OCI-M1 (cell line): Measurements from ENCODE around the gene TTBK1.

Experiments
- DNase-seq: peaks from one replicate; lab custom pipeline; 2025; lab: John Stamatoyannopoulos, UW

The TTBK1 gene

GRCh38 chr6:43242908-43243663, at the start of gene TTBK1:
TSS of gene TTBK1 (plus strand) at chr6:43243481. CDS start at chr6:43246661, 3,180 bp downstream.
- DNase-seq = no peak

GRCh38 chr6:43193929-43194328, 49.4 kb upstream of the TTBK1 start:
- no peak for DNase-seq

- DNase-seq = no peak
These were observed 46.9 kb upstream of the TTBK1 start for GRCh38 chr6:43196337-43196736.

GRCh38 chr6:43199912-43200311, 43.4 kb upstream of the TTBK1 start:
- DNase-seq = no peak

GRCh38 chr6:43200541-43200940, 42.7 kb upstream of the TTBK1 start:
- DNase-seq = no peak

- DNase-seq = no peak
These were observed 40.8 kb upstream of the TTBK1 start for GRCh38 chr6:43202451-43202850.

GRCh38 chr6:43203029-43203717, 40.1 kb upstream of the TTBK1 start:
- DNase-seq = no peak

- no peak for DNase-seq
These were observed 39.6 kb upstream of the TTBK1 start for GRCh38 chr6:43203718-43204095.

GRCh38 chr6:43204271-43205105, 38.8 kb upstream of the TTBK1 start:
- DNase-seq = no peak

GRCh38 chr6:43205849-43206248, 37.4 kb upstream of the TTBK1 start:
- no peak for DNase-seq

- no peak for DNase-seq
These were observed 36.0 kb upstream of the TTBK1 start for GRCh38 chr6:43207286-43207685.

- DNase-seq = no peak
These were observed 31.3 kb upstream of the TTBK1 start for GRCh38 chr6:43211955-43212354.

GRCh38 chr6:43213431-43213830, 29.9 kb upstream of the TTBK1 start:
- no peak for DNase-seq

GRCh38 chr6:43215066-43215465, 28.2 kb upstream of the TTBK1 start:
- no peak for DNase-seq

GRCh38 chr6:43216200-43216599, 27.1 kb upstream of the TTBK1 start:
- DNase-seq = no peak

GRCh38 chr6:43217351-43217750, 25.9 kb upstream of the TTBK1 start:
- no peak for DNase-seq

GRCh38 chr6:43219119-43219518, 24.2 kb upstream of the TTBK1 start:
- DNase-seq = no peak

GRCh38 chr6:43219814-43220213, 23.5 kb upstream of the TTBK1 start:
- DNase-seq = no peak

GRCh38 chr6:43220439-43220951, 22.8 kb upstream of the TTBK1 start:
- no peak for DNase-seq

- DNase-seq = no peak
These were observed 22.0 kb upstream of the TTBK1 start for GRCh38 chr6:43221046-43221972.

GRCh38 chr6:43222418-43223059, 20.7 kb upstream of the TTBK1 start:
- DNase-seq = no peak
